H1 (cell line): ENCODE results near the gene LIF. TPM values are rescaled to one million over a fixed set of nuclear protein-coding genes. Genes with fewer than 3 reads are reported as not detected.

Source experiments
- CTCF ChIA-PET: fragments of 300-600 bp; sonication (Branson Sonifier 250); formaldehyde crosslinking; loops from one replicate; lab custom pipeline; 2021; ENCODE audit not compliant: partially characterized antibody; lab: Charles Lee
- POLR2A ChIA-PET: fragments of 300-600 bp; sonication (Branson Sonifier 250); formaldehyde crosslinking; loops from one replicate; lab custom pipeline; 2021; ENCODE audit warnings: inconsistent platforms; ENCODE audit not compliant: partially characterized antibody; lab: Charles Lee
- DNase-seq, 2 experiments: peaks; one replicate each; pipeline versions ENCODE4 v3.0.0 to v3.0.0-alpha.2; 2010 to 2022; ENCODE audit warnings: low spot score in 2 of 2, low read depth in 1 of 2, mixed read lengths in 1 of 2
- FAIRE-seq: peaks from 2 replicates; lab custom pipeline; 2011; peaks lifted over from hg19 to GRCh38; lab: Jason Lieb, UNC
- H2AFZ ChIP-seq: 2 replicates; pipeline ENCODE4 v1.8.1; 2012; ENCODE audit warnings: low read length, inconsistent platforms
- H2AK5ac ChIP-seq: 2 replicates; pipeline ENCODE4 v1.6.1; 2013; ENCODE audit warnings: low read depth, low read length
- H2BK120ac ChIP-seq: replicated peaks from 2 replicates; pipeline ENCODE3; 2013; ENCODE audit warnings: low read depth, low read length, inconsistent platforms
- H2BK12ac ChIP-seq: 2 replicates; pipeline ENCODE4 v1.6.1; 2013; ENCODE audit warnings: low read depth, low read length
- H2BK15ac ChIP-seq: 2 replicates; pipeline ENCODE4 v1.6.1; 2013; ENCODE audit warnings: low read length
- H2BK20ac ChIP-seq: 2 replicates; pipeline ENCODE4 v1.6.1; 2013; ENCODE audit warnings: low read length
- H2BK5ac ChIP-seq: 2 replicates; pipeline ENCODE4 v1.6.1; 2013; ENCODE audit warnings: low read depth, low read length
- H3K14ac ChIP-seq: 2 replicates; pipeline ENCODE4 v1.6.1; 2013; ENCODE audit warnings: inconsistent platforms; ENCODE audit not compliant: insufficient read length
- H3K18ac ChIP-seq: 2 replicates; pipeline ENCODE4 v1.6.1; 2013; ENCODE audit warnings: low read length; ENCODE audit errors: extremely low read depth
- H3K23ac ChIP-seq: 2 replicates; pipeline ENCODE4 v1.6.1; 2013; ENCODE audit warnings: inconsistent platforms; ENCODE audit not compliant: insufficient read length
- H3K23me2 ChIP-seq: 2 replicates; pipeline ENCODE4 v1.6.1; 2013; ENCODE audit warnings: low read depth, low read length
- H3K27ac ChIP-seq: 2 replicates; pipeline ENCODE4 v1.6.1; 2011; ENCODE audit warnings: low read depth, low read length, inconsistent platforms
- H3K27me3 ChIP-seq, 4 experiments: replicated peaks in 1 of 4; 1 replicate in 1 of 4; 2 replicates in 3 of 4; pipeline versions ENCODE4 v1.6.1 to v1.8.1; 2011 to 2013; ENCODE audit warnings: low read length in 3 of 4, mild to moderate bottlenecking in 3 of 4, inconsistent platforms in 2 of 4, mixed read lengths in 2 of 4, moderate library complexity in 1 of 4; ENCODE audit not compliant: control insufficient read depth in 3 of 4, insufficient read depth in 3 of 4; ENCODE audit errors: extremely low read depth in 1 of 4
- H3K36me3 ChIP-seq, 4 experiments: 2 replicates each; pipeline versions ENCODE4 v1.6.1 to v1.8.1; 2011 to 2013; ENCODE audit warnings: mild to moderate bottlenecking in 4 of 4, low read length in 3 of 4, moderate library complexity in 2 of 4, control low read depth in 1 of 4, inconsistent platforms in 1 of 4; ENCODE audit not compliant: insufficient read depth in 4 of 4, control insufficient read depth in 2 of 4
- H3K4ac ChIP-seq: replicated peaks from 2 replicates; pipeline ENCODE3; 2013; ENCODE audit warnings: low read length, low read depth, mixed read lengths, inconsistent platforms; ENCODE audit not compliant: insufficient read length
- H3K4me1 ChIP-seq, 4 experiments: replicated peaks in 1 of 4; 1 replicate in 1 of 4; 2 replicates in 3 of 4; pipeline versions ENCODE4 v1.6.1 to v1.8.1; 2011 to 2013; ENCODE audit warnings: low read length in 3 of 4, inconsistent platforms in 2 of 4, mixed read lengths in 1 of 4; ENCODE audit not compliant: insufficient read depth in 4 of 4, control insufficient read depth in 3 of 4
- H3K4me2 ChIP-seq, 2 experiments: 2 replicates each; pipeline versions ENCODE4 v1.6.1 to v1.8.1; 2011 to 2013; ENCODE audit warnings: low read depth in 2 of 2, low read length in 2 of 2, control low read depth in 1 of 2, inconsistent platforms in 1 of 2, mild to moderate bottlenecking in 1 of 2; ENCODE audit not compliant: insufficient read depth in 1 of 2
- H3K4me3 ChIP-seq, 4 experiments: fragments of 200-600, 300-600 bp in 1 of 4; sonication (generic), shearing (Covaris generic), sonication (Bioruptor Twin) in 1 of 4; 2 replicates each; pipeline versions ENCODE4 v1.5.1 to v1.8.1; 2011 to 2016; ENCODE audit warnings: low read length in 4 of 4, low read depth in 3 of 4, control low read depth in 2 of 4, inconsistent platforms in 2 of 4, mild to moderate bottlenecking in 2 of 4, mixed read lengths in 1 of 4, moderate library complexity in 1 of 4; ENCODE audit not compliant: insufficient read depth in 2 of 4; ENCODE audit errors: extremely low read depth in 1 of 4
- H3K56ac ChIP-seq: replicated peaks from 2 replicates; pipeline ENCODE3; 2013; ENCODE audit warnings: low read depth, mild to moderate bottlenecking, mixed read lengths, low read length, inconsistent platforms; ENCODE audit not compliant: insufficient read length
- H3K79me1 ChIP-seq: 2 replicates; pipeline ENCODE4 v1.6.1; 2013; ENCODE audit warnings: low read depth, low read length, control low read depth
- H3K79me2 ChIP-seq, 2 experiments: 2 replicates each; pipeline versions ENCODE4 v1.6.1 to v1.8.1; 2012 to 2013; ENCODE audit warnings: low read length in 2 of 2, mild to moderate bottlenecking in 2 of 2, inconsistent platforms in 1 of 2; ENCODE audit not compliant: insufficient read depth in 2 of 2, control insufficient read depth in 1 of 2
- H3K9ac ChIP-seq, 4 experiments: replicated peaks in 1 of 4; 1 replicate in 1 of 4; 2 replicates in 3 of 4; pipeline versions ENCODE4 v1.6.1 to v1.8.1; 2011 to 2013; ENCODE audit warnings: low read depth in 3 of 4, low read length in 3 of 4, control low read depth in 2 of 4, mild to moderate bottlenecking in 2 of 4, moderate library complexity in 2 of 4, inconsistent platforms in 1 of 4; ENCODE audit errors: extremely low read depth in 1 of 4
- H3K9me3 ChIP-seq, 2 experiments: 2 replicates each; pipeline versions ENCODE4 v1.6.1 to v1.8.1; 2012 to 2013; ENCODE audit warnings: mild to moderate bottlenecking in 2 of 2, moderate library complexity in 2 of 2, control low read depth in 1 of 2, inconsistent platforms in 1 of 2, low read depth in 1 of 2, low read length in 1 of 2, mixed read lengths in 1 of 2; ENCODE audit not compliant: insufficient read depth in 2 of 2
- H4K20me1 ChIP-seq, 2 experiments: replicated peaks in 1 of 2; 2 replicates each; pipeline versions ENCODE3 to v1.8.1; 2011 to 2013; ENCODE audit warnings: inconsistent platforms in 2 of 2, low read length in 2 of 2, mild to moderate bottlenecking in 1 of 2; ENCODE audit not compliant: insufficient read depth in 2 of 2, control insufficient read depth in 1 of 2
- H4K5ac ChIP-seq: 2 replicates; pipeline ENCODE4 v1.6.1; 2013; ENCODE audit warnings: low read length, low read depth, mixed read lengths, inconsistent platforms; ENCODE audit not compliant: insufficient read length
- H4K8ac ChIP-seq: 2 replicates; pipeline ENCODE4 v1.8.0; 2013; ENCODE audit warnings: mild to moderate bottlenecking, moderate library complexity, low read length, inconsistent platforms; ENCODE audit not compliant: insufficient read depth; ENCODE audit errors: extremely low read depth
- H4K91ac ChIP-seq: replicated peaks from 2 replicates; pipeline ENCODE3; 2013; ENCODE audit warnings: low read length, mixed read lengths, inconsistent platforms; ENCODE audit not compliant: insufficient read length
- BRCA1 ChIP-seq: IDR thresholded peaks from 2 replicates; pipeline ENCODE4 v1.6.1; 2012; ENCODE audit warnings: low read depth, low read length, improper control_type of control experiment
- GTF2F1 ChIP-seq: IDR thresholded peaks from 2 replicates; pipeline ENCODE4 v1.6.1; 2012; ENCODE audit warnings: low read depth, low read length, improper control_type of control experiment, borderline replicate concordance
- HDAC6 ChIP-seq: IDR thresholded peaks from one replicate; pipeline ENCODE4 v1.7.1; 2012; ENCODE audit warnings: low read depth, mild to moderate bottlenecking, inconsistent platforms, low read length, moderate library complexity
- KDM4A ChIP-seq: IDR thresholded peaks from one replicate; pipeline ENCODE4 v1.7.1; 2012; ENCODE audit warnings: low read depth, mild to moderate bottlenecking, moderate library complexity, low read length, inconsistent platforms; ENCODE audit not compliant: severe bottlenecking
- PHF8 ChIP-seq: fragments of 200-600 bp; sonication (generic); conservative IDR thresholded peaks from 2 replicates; pipeline ENCODE4 v1.7.1; 2012; ENCODE audit warnings: low read depth, mild to moderate bottlenecking, inconsistent platforms, low read length, moderate library complexity
- SIN3A ChIP-seq, 2 experiments: IDR thresholded peaks in 1 of 2; conservative IDR thresholded peaks in 1 of 2; 2 replicates each; pipeline ENCODE4 v1.6.1; 2011 to 2012; ENCODE audit warnings: low read length in 2 of 2, improper control_type of control experiment in 1 of 2, low read depth in 1 of 2, mild to moderate bottlenecking in 1 of 2
- TAF1 ChIP-seq: IDR thresholded peaks from 2 replicates; pipeline ENCODE4 v1.6.1; 2011; ENCODE audit warnings: mild to moderate bottlenecking, low read depth, low read length
- TCF12 ChIP-seq: IDR thresholded peaks from 2 replicates; pipeline ENCODE4 v1.6.1; 2011; ENCODE audit warnings: low read depth, mild to moderate bottlenecking, low read length
- WGBS, 2 experiments: shearing (Covaris generic) in 1 of 2; methylation state at CpG; one replicate each; pipeline versions ENCODE4 v1.1.6 to v1.1.7; 2013 to 2015; ENCODE audit warnings: low lambda C conversion rate in 2 of 2, mixed read lengths in 2 of 2, inconsistent platforms in 1 of 2, low coverage in 1 of 2, missing lambda C conversion rate in 1 of 2; ENCODE audit not compliant: insufficient replicate concordance in 2 of 2, insufficient coverage in 1 of 2, insufficient read length in 1 of 2; ENCODE audit errors: extremely low coverage in 1 of 2, missing lambda C conversion rate in 1 of 2; 5-methylcytosine and 5-hydroxymethylcytosine counted together
- polyA plus RNA-seq, 7 experiments: library from polyadenylated mRNA; depleted of rRNA in 3 of 7; stranded (reverse) in 5 of 7; unstranded in 2 of 7; fragments of >200 nt in 5 of 7; fragments of 200-250 nt in 2 of 7; gene quantifications; 1 replicate in 5 of 7; 2 replicates in 1 of 7; 4 replicates in 1 of 7; pipeline versions ENCODE4 v1.2.1 to v1.2.3, GENCODE V29; 2011 to 2013; ENCODE audit warnings: missing spikeins in 2 of 7, mixed read lengths in 2 of 7
- total RNA-seq: library from RNA; stranded (reverse); fragmentation: NEBNext Ultra II Directional; extraction: Animal tissue kit (Norgen Biotek cat#: 25700); gene quantifications from 2 replicates; pipeline ENCODE4 v1.2.1, GENCODE V29; 2021
- TF ChIP-seq, protein P1 (sequence below): IDR thresholded peaks from 2 replicates; pipeline ENCODE4 v1.6.1; 2012; ENCODE audit warnings: low read length, inconsistent platforms

The LIF gene
- total and polyA plus RNA-seq, 2 of the 8 experiments (the other 6 are each of a cell fraction or from before 2014, with no cell fraction given), result 3.3 to 3.5 TPM

DNA sequence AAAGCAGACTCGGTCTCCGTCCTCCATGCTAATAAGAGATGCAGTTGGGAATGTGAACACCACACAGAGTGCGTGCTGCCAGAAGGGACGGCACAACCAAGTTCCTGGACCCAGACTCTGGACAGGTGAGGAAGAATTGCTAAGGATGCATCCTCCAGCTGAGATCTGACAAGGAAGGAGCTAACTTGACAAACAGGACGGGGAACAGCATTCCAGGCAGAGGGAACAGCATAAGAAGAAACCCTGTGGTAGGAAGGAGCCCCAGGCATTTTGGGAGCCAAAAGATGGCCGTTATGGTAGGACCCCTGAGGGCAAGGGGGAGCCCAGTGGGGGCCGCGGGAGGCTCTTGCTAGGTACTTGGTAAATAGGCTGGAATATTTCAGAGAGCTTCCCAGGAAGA, 14.1 kb upstream of the LIF start:
- H3K79me1 ChIP-seq, result no peaks in the 10 kb centered on the region
- H4K8ac ChIP-seq, result no peak overlapping the region
- H3K23ac ChIP-seq, result no peak overlapping the region
- H3K23me2 ChIP-seq, result no peaks in the 10 kb centered on the region
- DNase-seq (no peak), FAIRE-seq (no peak)
- no peak overlapping the region for H4K5ac ChIP-seq
- H2AFZ ChIP-seq, result no peak overlapping the region
- H3K9ac ChIP-seq, result no peak overlapping the region
- ChIA-PET CTCF (interaction anchor here (1.0 to 3.5 kb wide), 7 partner anchors 16 to 153 kb away, joined by 3 to 17 read pairs (median 4); no protein-coding TSS in a partner anchor), POLR2A (interaction anchor here (0.8 to 1.6 kb wide), 3 partner anchors 11 to 20 kb away, joined by 3 to 4 read pairs (median 4); no protein-coding TSS in a partner anchor)
- peaks cover 3 to 17% (median 9%) of the 10 kb centered on the region in 4 experiments for H3K4me1 ChIP-seq
- H3K27me3 ChIP-seq, result peaks cover 0 to 2% (median 0%) of the 10 kb centered on the region in 4 experiments; a peak in 2 of 7 replicates
- H3K4me3 ChIP-seq, result no peak overlapping the region
- H3K27ac ChIP-seq, result no peak overlapping the region
- TF ChIP-seq BRCA1 (no peak), TCF12 (no peak), PHF8 (no peak), HDAC6 (no peak), KDM4A (no peak), SIN3A (conservative IDR thresholded peaks at IDR 0.05 in 1 of 2, IDR thresholded peaks at IDR 0.05 in 1 of 2; ENCODE audit: low read depth in 1 of 2, low read length in 2 of 2) (no peak), GTF2F1 (no peak), TAF1 (no peak)
- TF ChIP-seq, protein P1, sequence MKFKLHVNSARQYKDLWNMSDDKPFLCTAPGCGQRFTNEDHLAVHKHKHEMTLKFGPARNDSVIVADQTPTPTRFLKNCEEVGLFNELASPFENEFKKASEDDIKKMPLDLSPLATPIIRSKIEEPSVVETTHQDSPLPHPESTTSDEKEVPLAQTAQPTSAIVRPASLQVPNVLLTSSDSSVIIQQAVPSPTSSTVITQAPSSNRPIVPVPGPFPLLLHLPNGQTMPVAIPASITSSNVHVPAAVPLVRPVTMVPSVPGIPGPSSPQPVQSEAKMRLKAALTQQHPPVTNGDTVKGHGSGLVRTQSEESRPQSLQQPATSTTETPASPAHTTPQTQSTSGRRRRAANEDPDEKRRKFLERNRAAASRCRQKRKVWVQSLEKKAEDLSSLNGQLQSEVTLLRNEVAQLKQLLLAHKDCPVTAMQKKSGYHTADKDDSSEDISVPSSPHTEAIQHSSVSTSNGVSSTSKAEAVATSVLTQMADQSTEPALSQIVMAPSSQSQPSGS, result no peak
- H3K56ac ChIP-seq, result no peak overlapping the region
- H2BK5ac ChIP-seq, result no peak overlapping the region
- H3K4me2 ChIP-seq, result no peak overlapping the region
- H3K14ac ChIP-seq, result no peak overlapping the region
- H2BK120ac ChIP-seq, result no peak overlapping the region
- H3K79me2 ChIP-seq, result no peaks in the 10 kb centered on the region
- H2AK5ac ChIP-seq, result no peak overlapping the region
- no peaks in the 10 kb centered on the region for H4K20me1 ChIP-seq
- H3K36me3 ChIP-seq, result no peaks in the 10 kb centered on the region
- no peak overlapping the region for H4K91ac ChIP-seq
- H3K9me3 ChIP-seq, result no peaks in the 10 kb centered on the region
- no peak overlapping the region for H2BK20ac ChIP-seq
- H3K18ac ChIP-seq, result no peak overlapping the region
- no peak overlapping the region; the same call in 1 of the 2 replicates for H2BK12ac ChIP-seq
- H2BK15ac ChIP-seq, result no peak overlapping the region
- 92% methylated on average over 8 of the region's 8 CpGs; no CpG with 5 or more reads in 1 of the 2 experiments for WGBS, 2 experiments
- no peak overlapping the region for H3K4ac ChIP-seq
